HepG2 (cell line): Measurements from ENCODE around the gene TNFRSF25. TPM values are rescaled to one million over a fixed set of nuclear protein-coding genes. Genes with fewer than 3 reads are reported as not detected.

ENCODE experiments used
- ARID2 ChIP-seq: sonication (generic); formaldehyde crosslinking; IDR thresholded peaks from 2 replicates; pipeline ENCODE4 v1.8.1; 2022; ENCODE audit warnings: mild to moderate bottlenecking, missing genetic modification reagents, borderline replicate concordance
- ARID5B ChIP-seq: IDR thresholded peaks from 2 replicates; pipeline ENCODE4 v1.4.0; 2020; ENCODE audit warnings: mild to moderate bottlenecking, missing genetic modification reagents
- CREB1 ChIP-seq, 2 experiments: fragments of 450-650 bp in 1 of 2; IDR thresholded peaks; 2 replicates each; pipeline ENCODE4 v1.6.1; 2016 to 2017; ENCODE audit warnings: control low read depth in 1 of 2, mild to moderate bottlenecking in 1 of 2, missing compliant biosample characterization in 1 of 2, missing genetic modification characterization in 1 of 2
- PITX1 ChIP-seq: sonication (generic); formaldehyde crosslinking; IDR thresholded peaks from 2 replicates; pipeline ENCODE4 v1.5.1; 2020; ENCODE audit warnings: mild to moderate bottlenecking, missing genetic modification reagents
- POGK ChIP-seq: sonication (generic); formaldehyde crosslinking; conservative IDR thresholded peaks from 2 replicates; pipeline ENCODE4 v1.8.0; 2022; ENCODE audit warnings: mild to moderate bottlenecking, moderate library complexity, missing genetic modification reagents
- RARA ChIP-seq: IDR thresholded peaks from 2 replicates; pipeline ENCODE4 v1.6.1; 2016; ENCODE audit warnings: missing genetic modification reagents, missing compliant biosample characterization
- SALL1 ChIP-seq: sonication (generic); formaldehyde crosslinking; IDR thresholded peaks from 2 replicates; pipeline ENCODE4 v1.8.0; 2022; ENCODE audit warnings: mild to moderate bottlenecking, missing genetic modification reagents
- SPEN ChIP-seq: sonication (generic); formaldehyde crosslinking; IDR thresholded peaks from 2 replicates; pipeline ENCODE4 v1.5.1; 2020; ENCODE audit warnings: low read depth, mild to moderate bottlenecking, missing genetic modification reagents
- TEAD3 ChIP-seq: optimal IDR thresholded peaks from 2 replicates; pipeline ENCODE3; 2016; ENCODE audit warnings: borderline replicate concordance
- THAP8 ChIP-seq: sonication (generic); formaldehyde crosslinking; IDR thresholded peaks from 2 replicates; pipeline ENCODE4 v1.5.1; 2020; ENCODE audit warnings: missing genetic modification reagents, mild to moderate bottlenecking, borderline replicate concordance
- TRAFD1 ChIP-seq: sonication (generic); formaldehyde crosslinking; IDR thresholded peaks from 2 replicates; pipeline ENCODE4 v1.5.1; 2020; ENCODE audit warnings: missing genetic modification reagents, mild to moderate bottlenecking, borderline replicate concordance
- ZBTB34 ChIP-seq: sonication (generic); formaldehyde crosslinking; IDR thresholded peaks from 2 replicates; pipeline ENCODE4 v1.8.0; 2022; ENCODE audit warnings: mild to moderate bottlenecking, missing genetic modification reagents
- ZNF597 ChIP-seq: sonication (generic); formaldehyde crosslinking; IDR thresholded peaks from 2 replicates; pipeline ENCODE4 v1.5.0; 2020; ENCODE audit warnings: missing genetic modification reagents
- ZNF616 ChIP-seq: sonication (generic); formaldehyde crosslinking; IDR thresholded peaks from 2 replicates; pipeline ENCODE4 v1.5.0; 2020; ENCODE audit warnings: low read depth, mild to moderate bottlenecking, missing genetic modification reagents
- polyA plus RNA-seq, 8 experiments: library from polyadenylated mRNA; depleted of rRNA in 3 of 8; stranded (reverse) in 7 of 8; unstranded in 1 of 8; fragments of >200 nt; fragmentation: Illumina TruSeq in 4 of 8; extraction: Trizol in 4 of 8; gene quantifications; 2 replicates each; pipeline versions ENCODE4 v1.2.1 to v1.2.3, GENCODE V29; 2011 to 2016; ENCODE audit warnings: low read depth in 4 of 8, missing spikeins in 1 of 8, mixed read lengths in 1 of 8; ENCODE audit not compliant: insufficient read depth in 1 of 8
- total RNA-seq, 5 experiments: library from RNA; depleted of rRNA; stranded (reverse); fragments of >200 nt; fragmentation: Illumina TruSeq; extraction: Trizol; gene quantifications; 2 replicates each; pipeline ENCODE4 v1.2.3, GENCODE V29; 2016; ENCODE audit warnings: low read depth in 1 of 5

Gene TNFRSF25
- total and polyA plus RNA-seq, 2 of the 13 experiments (the other 11 are each of a cell fraction or from before 2014, with no cell fraction given): 1.4 to 1.5 TPM

GRCh38 chr1:6414443-6414844, 51.5 kb downstream of the TNFRSF25 start (continued):
- TF ChIP-seq POGK (CRISPR knock-in tag): 0 out of 2 replicates have a peak, but pooled peaks have one; percentile 25
- TF ChIP-seq ARID5B (CRISPR knock-in tag): peak; percentile 43
- TF ChIP-seq CREB1 (IDR thresholded peaks at IDR 0.05): no peak
- no peak for TF ChIP-seq CREB1 (CRISPR knock-in tag; IDR thresholded peaks at IDR 0.05)
- peak; percentile 46 for TF ChIP-seq TEAD3 (CRISPR knock-in tag)
- TF ChIP-seq SALL1 (CRISPR knock-in tag): peak; percentile 62
- TF ChIP-seq ZNF616 (CRISPR knock-in tag): no peak
- no peak for TF ChIP-seq TRAFD1 (CRISPR knock-in tag)
- TF ChIP-seq PITX1: peak; percentile 45; the same call in 1 of the 2 replicates
- TF ChIP-seq ZNF597 (CRISPR knock-in tag): no peak
- no peak for TF ChIP-seq ZBTB34 (CRISPR knock-in tag)
- TF ChIP-seq ARID2 (CRISPR knock-in tag): no peak
- no peak for TF ChIP-seq RARA (CRISPR knock-in tag)
- TF ChIP-seq SPEN (CRISPR knock-in tag): peak; percentile 13; the same call in 1 of the 2 replicates
- TF ChIP-seq THAP8 (CRISPR knock-in tag): no peak
- TF ChIP-seq, all 625 proteins: peak for 47
